Retinal pigment epithelial cell (primary cell): Measurements from ENCODE around the gene RFTN1.

Experiments
- DNase-seq: peaks from one replicate; pipeline ENCODE4 v3.0.0-alpha.2; 2010; ENCODE audit warnings: low read depth
- H3K4me3 ChIP-seq: 2 replicates; pipeline ENCODE4 v1.5.1; 2011; ENCODE audit warnings: mild to moderate bottlenecking, low read length, control low read depth, moderate library complexity
- TF ChIP-seq, protein P1 (sequence below): conservative IDR thresholded peaks from 2 replicates; pipeline ENCODE4 v1.5.1; 2011; ENCODE audit warnings: low read depth, low read length, control low read depth, inconsistent platforms

Gene RFTN1

DNA sequence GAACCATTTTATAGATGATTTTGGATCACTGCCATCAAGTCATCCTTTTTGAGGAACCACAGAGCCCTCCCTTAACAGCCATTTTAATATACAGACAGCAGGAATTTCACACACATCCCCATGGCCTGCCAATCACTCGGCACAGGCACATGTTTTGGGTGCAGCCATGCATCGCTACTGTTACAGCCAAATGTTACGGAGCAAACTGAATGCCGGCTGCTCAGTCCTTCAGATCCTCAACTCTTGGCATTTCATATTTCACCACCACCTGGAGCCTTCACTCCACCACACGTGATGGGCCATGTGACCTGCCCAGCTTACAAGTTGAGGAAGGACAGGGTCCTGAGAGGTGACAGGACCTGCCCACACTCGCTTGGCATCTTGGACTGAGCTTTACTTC lies 157.7 kb downstream of the RFTN1 start:
- no peak for DNase-seq
- TF ChIP-seq, protein P1, sequence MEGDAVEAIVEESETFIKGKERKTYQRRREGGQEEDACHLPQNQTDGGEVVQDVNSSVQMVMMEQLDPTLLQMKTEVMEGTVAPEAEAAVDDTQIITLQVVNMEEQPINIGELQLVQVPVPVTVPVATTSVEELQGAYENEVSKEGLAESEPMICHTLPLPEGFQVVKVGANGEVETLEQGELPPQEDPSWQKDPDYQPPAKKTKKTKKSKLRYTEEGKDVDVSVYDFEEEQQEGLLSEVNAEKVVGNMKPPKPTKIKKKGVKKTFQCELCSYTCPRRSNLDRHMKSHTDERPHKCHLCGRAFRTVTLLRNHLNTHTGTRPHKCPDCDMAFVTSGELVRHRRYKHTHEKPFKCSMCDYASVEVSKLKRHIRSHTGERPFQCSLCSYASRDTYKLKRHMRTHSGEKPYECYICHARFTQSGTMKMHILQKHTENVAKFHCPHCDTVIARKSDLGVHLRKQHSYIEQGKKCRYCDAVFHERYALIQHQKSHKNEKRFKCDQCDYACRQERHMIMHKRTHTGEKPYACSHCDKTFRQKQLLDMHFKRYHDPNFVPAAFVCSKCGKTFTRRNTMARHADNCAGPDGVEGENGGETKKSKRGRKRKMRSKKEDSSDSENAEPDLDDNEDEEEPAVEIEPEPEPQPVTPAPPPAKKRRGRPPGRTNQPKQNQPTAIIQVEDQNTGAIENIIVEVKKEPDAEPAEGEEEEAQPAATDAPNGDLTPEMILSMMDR: no peak

DNA sequence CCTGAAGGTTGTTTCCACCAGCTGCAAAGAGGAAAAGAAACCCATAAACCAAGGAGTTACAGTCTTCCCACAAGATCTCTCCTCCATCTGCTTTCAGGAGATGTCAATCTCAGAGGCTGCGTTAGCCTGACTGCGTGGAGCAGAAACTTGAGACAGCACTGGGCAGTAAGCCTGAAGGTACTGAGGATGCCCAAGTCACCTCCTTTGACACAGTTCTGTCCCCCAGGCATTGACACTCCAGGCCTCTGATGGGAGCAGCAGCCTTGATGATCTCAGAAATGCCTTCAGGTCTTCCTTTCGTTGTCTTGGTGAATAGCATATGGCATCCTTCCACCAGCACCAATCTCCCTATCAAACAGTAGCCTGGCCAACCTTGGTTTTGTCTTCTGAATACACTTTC lies 159.2 kb downstream of the RFTN1 start:
- TF ChIP-seq, protein P1: no peak
- H3K4me3 ChIP-seq: no peak overlapping the region
- DNase-seq: no peak

More for the DNA sequence above, 157.7 kb downstream of the RFTN1 start:
- H3K4me3 ChIP-seq: no peak overlapping the region

DNA sequence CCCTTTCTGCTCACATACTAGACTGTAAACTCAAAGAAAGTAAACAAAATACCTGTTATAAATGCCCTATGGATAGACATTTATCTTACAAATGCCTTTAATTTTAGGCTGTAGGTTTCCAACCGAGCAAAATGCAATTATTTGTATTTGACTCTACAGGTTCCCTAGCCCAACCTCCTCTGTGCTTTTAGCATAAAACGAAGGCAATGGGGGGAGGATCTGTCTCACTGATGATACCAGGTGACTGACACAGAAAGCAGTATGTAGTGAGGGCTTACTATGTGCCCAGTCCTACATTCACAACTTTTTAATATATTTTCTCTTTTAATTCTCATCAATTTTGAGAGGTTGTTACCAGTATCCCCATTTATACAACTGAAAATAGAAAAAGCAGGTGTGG lies 161.1 kb downstream of the RFTN1 start:
- DNase-seq: no peak

DNA sequence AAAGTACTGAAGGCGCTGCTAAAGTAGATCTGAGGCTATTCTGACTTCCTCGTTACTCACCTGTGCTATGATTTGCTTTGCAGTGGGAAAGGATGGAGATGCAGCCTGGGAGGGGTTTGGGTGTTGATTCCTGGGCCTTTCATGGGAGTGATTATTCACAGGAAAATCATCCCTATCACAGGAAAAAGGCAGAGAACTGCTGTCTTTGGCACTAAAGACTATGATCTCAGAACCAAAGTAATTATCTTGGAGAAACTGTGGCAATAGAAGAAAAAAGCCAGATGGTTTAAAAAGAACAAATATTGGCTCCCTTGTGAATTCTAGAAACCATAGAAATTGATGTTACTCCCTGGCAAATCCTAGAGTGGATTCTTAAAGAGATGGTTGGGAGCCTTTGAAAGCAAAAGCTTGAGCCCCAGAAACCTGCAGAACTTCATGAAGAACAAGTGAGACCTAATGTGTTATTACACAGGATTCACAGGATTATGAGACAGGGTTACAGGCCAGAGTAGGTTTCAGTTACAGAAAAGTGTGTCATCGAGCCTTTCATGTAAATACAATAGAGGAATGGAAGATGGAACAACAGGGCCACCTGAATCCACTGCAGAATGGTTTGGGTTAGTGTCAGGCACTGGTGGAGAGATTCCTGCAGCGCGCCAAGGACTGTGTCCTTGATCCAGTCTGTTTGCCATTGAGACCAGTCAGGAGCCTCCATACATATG lies 162.7 kb downstream of the RFTN1 start:
- H3K4me3 ChIP-seq: no peak overlapping the region
- TF ChIP-seq, protein P1: no peak
- DNase-seq: no peak

More for the DNA sequence above, 161.1 kb downstream of the RFTN1 start:
- TF ChIP-seq, protein P1: no peak
- H3K4me3 ChIP-seq: no peak overlapping the region

DNA sequence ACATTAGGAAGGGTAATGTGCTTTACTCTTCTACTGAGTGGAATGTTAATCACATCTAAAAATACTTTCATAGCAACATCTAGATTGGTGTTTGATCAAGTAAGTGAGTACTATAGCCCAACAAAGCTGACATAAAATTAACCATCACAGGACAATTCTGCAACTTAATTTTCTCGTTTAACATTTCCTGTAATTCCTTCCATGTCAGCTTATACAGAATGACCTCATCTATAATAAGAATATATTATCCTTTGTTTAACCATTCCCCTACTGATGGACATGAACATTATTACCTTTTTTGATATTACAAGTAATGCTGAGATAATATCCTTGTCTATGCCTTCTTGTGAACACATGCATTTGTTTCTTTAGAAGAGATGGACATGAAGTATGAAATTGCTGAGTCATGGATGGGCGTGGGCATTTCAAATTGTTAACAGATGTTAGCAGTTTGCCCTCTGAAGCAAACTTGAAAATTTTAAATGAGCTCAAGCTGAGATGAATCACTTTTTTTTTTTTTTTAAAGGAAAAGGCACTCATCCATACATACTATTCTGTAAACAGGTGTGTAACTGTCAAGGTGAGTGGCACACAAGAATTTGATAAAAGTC lies 163.4 kb downstream of the RFTN1 start:
- TF ChIP-seq, protein P1: no peak

DNA sequence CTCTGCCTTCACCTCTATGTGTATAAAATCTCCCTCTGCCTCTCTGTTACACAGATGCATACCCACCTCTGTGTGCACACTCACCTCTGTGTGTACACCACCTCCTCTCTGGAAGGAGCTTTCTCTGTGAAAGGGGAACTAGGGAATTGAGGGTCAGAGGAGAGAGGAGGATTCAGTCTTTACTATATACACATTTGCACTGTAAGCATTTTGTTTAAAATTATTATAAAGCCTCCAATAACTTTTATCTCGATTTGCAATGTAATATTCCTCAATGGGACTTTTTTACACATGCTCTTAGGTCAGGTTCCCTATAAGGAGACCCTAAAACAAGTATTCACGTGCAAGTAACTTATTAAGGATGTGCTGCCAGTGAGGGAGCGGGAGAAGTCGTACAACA lies 166.0 kb downstream of the RFTN1 start:
- no peak overlapping the region for H3K4me3 ChIP-seq
- TF ChIP-seq, protein P1: no peak
- DNase-seq: no peak

More for the DNA sequence above, 163.4 kb downstream of the RFTN1 start:
- no peak overlapping the region for H3K4me3 ChIP-seq
- no peak for DNase-seq

DNA sequence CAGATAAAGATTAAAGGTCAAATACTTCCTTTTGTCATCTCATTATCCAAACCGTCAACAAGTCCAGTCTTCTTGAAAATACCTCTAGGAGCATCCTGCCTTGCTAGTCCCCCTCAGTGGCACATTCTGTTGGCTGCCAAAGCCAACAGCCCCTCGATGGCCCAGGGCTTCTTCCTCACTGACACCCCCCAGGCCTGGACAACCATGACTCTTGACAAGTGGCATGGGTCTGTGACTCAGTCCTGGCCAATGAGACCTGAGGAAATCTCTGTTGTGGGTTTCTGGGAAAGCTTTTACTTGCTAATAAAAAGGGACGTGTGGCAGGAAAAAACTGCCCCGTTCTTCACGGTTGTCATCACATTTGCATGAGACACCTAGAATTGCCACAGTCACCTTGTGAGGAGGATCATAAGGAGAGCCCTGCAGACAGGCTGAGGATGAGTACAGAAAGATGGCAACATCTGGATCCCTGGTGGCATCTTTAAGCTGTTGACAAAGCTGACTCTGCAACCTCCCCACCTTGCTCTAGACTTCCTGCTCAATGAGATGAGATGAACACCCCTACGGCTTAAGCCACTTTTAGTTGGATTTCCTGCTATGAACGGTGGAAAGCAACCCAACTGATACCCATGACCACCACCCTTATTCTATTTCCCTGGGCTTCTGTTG lies 167.0 kb downstream of the RFTN1 start:
- H3K4me3 ChIP-seq: no peak overlapping the region
- TF ChIP-seq, protein P1: no peak
- no peak for DNase-seq
